ENCODE results near the gene GTF3C2.

GRCh38 chr2:27350106-27350693 lies 6.4 kb downstream of the GTF3C2 start:
- TF ChIP-seq RFX5 (IDR thresholded peaks at IDR 0.05; ENCODE audit: low read depth, low read length): no peak
- TF ChIP-seq POLR2A (IDR thresholded peaks at IDR 0.05; ENCODE audit: low read depth, low read length): no peak
- no peak for TF ChIP-seq CTCF (conservative IDR thresholded peaks at IDR 0.05; ENCODE audit: low read depth, low read length)
- no peak for TF ChIP-seq CEBPB (IDR thresholded peaks at IDR 0.05; ENCODE audit: low read depth, low read length)
- TF ChIP-seq RAD21 (IDR thresholded peaks at IDR 0.05; ENCODE audit: low read length): no peak
- no peak for TF ChIP-seq FOS (IDR thresholded peaks at IDR 0.05; ENCODE audit: low read depth, low read length)
- TF ChIP-seq SMC3 (IDR thresholded peaks at IDR 0.05; ENCODE audit: low read depth, low read length): no peak
- no peak for TF ChIP-seq MAZ (IDR thresholded peaks at IDR 0.05; ENCODE audit: borderline replicate concordance, low read depth, low read length)
- no peak for TF ChIP-seq MXI1 (IDR thresholded peaks at IDR 0.05; ENCODE audit: borderline replicate concordance, low read depth, low read length)

All from IMR-90 (cell line).